GM21381 (cell line): ENCODE data around the gene DDX41.
"Not testable (repeated sequence)": the region's sequence is repeated elsewhere in the genome, so short reads cannot be mapped to it uniquely, and the experiment has no call there.

Experiments
- ATAC-seq: cut with Tn5 transposase; IDR thresholded peaks from one replicate; pipeline ENCODE4 v1.9.1; 2021; ENCODE audit warnings: mild to moderate bottlenecking, moderate library complexity; ENCODE audit not compliant: unreplicated experiment

DDX41 gene

GRCh38 chr5:177537389-177538361, 20.9 kb upstream of the DDX41 start:
- ATAC-seq = no peak

- no peak for ATAC-seq
These were observed 19.6 kb upstream of the DDX41 start for GRCh38 chr5:177536386-177536785.

GRCh38 chr5:177535125-177535524, 18.4 kb upstream of the DDX41 start:
- ATAC-seq = no peak

GRCh38 chr5:177534433-177534832, 17.7 kb upstream of the DDX41 start:
- not testable (repeated sequence) for ATAC-seq

- no peak for ATAC-seq
These were observed 14.6 kb upstream of the DDX41 start for GRCh38 chr5:177531209-177531940.

- no peak for ATAC-seq
These were observed 13.9 kb upstream of the DDX41 start for GRCh38 chr5:177530638-177531037.

- no peak for ATAC-seq
These were observed 12.8 kb upstream of the DDX41 start for GRCh38 chr5:177529247-177530203.

- no peak for ATAC-seq
These were observed 11.9 kb upstream of the DDX41 start for GRCh38 chr5:177528631-177529030.

- ATAC-seq = no peak
These were observed 10.8 kb upstream of the DDX41 start for GRCh38 chr5:177527595-177527994.

GRCh38 chr5:177526791-177527190, 10.0 kb upstream of the DDX41 start:
- ATAC-seq = no peak

- no peak for ATAC-seq
These were observed 9.4 kb upstream of the DDX41 start for GRCh38 chr5:177526191-177526590.

GRCh38 chr5:177524941-177525655, 8.3 kb upstream of the DDX41 start:
- no peak for ATAC-seq

GRCh38 chr5:177524539-177524900, 7.8 kb upstream of the DDX41 start:
- no peak for ATAC-seq

- ATAC-seq = no peak
These were observed 7.2 kb upstream of the DDX41 start for GRCh38 chr5:177523711-177524538.

GRCh38 chr5:177520916-177521513, 4.3 kb upstream of the DDX41 start:
- ATAC-seq = no peak

- no peak for ATAC-seq
These were observed 3.5 kb upstream of the DDX41 start for GRCh38 chr5:177520271-177520670.

GRCh38 chr5:177519463-177520235, 2.9 kb upstream of the DDX41 start:
- ATAC-seq = no peak

- no peak for ATAC-seq
These were observed 1.2 kb downstream of the DDX41 start for GRCh38 chr5:177515580-177515979.
